GM12892 (cell line): ENCODE data around the gene ACYP2.

Experiments
- DNase-seq: peaks from one replicate; pipeline ENCODE4 v3.0.0; 2011; ENCODE audit not compliant: insufficient read length
- FAIRE-seq: peaks from 2 replicates; lab custom pipeline; 2011; peaks lifted over from hg19 to GRCh38; lab: Jason Lieb, UNC
- POLR2A ChIP-seq: IDR thresholded peaks from 2 replicates; pipeline ENCODE4 v1.6.1; 2011; ENCODE audit warnings: low read depth, low read length, control low read depth
- POLR2AphosphoS5 ChIP-seq: IDR thresholded peaks from 2 replicates; pipeline ENCODE4 v1.6.1; 2011; ENCODE audit warnings: low read depth, low read length, control low read depth
- TAF1 ChIP-seq: IDR thresholded peaks from 2 replicates; pipeline ENCODE4 v1.6.1; 2011; ENCODE audit warnings: low read depth, mild to moderate bottlenecking, control low read depth, low read length, borderline replicate concordance

The ACYP2 gene

DNA sequence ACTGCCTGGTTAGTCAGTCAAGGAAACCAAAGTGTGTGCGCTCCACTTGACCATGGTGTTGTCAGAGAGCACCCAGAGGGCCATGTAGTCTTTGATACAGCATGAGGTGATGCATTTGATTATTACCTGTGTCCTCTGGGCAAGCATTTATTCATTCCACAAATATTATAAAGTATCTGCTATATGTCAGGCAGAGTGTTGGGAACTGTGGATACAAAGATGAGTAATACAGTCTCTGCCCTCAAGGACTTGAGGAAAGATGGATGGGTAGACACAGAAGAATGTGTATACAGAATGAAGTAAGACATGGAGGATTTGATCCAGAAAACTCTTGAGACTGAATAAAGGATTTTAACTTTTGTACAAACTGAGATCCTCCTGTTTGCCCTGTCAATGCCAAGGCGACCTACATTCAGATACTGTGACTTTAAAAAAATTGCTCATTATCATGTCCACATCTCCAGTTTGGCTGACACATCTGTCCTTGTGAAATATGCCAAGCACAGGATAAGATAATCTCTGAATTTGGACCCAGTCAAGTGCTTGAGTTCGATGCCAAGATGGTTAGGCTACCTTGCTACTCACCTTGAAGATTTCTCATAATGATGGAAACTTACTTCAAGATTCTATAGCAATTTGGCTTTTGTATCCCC lies 50.8 kb downstream of the ACYP2 start:
- FAIRE-seq, result no peak
- TF ChIP-seq TAF1 (no peak), POLR2A (no peak), POLR2AphosphoS5 (no peak)
- DNase-seq, result no peak

DNA sequence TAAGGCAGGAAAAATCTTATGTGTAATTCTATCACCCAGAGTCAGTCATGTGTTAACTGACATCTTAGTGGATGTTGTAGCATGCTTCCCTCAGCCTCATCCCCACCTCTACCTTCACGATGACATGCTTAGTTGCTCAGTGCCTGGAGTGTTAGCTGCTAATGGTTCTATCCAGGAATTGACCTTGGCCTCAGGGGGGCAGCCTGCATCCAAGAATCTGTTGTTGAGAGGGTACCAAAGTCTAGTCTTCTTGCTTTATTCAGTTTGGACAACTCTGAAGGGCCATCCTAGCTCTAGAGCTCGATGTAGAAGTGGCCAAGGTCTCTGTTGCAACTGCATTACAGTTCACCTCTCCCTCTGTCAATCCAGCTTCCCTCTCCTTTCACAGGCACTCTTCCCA lies 61.2 kb downstream of the ACYP2 start:
- FAIRE-seq (no peak), DNase-seq (no peak)
- TF ChIP-seq POLR2A, result no peak
- TF ChIP-seq POLR2AphosphoS5, result no peak
- no peak for TF ChIP-seq TAF1

DNA sequence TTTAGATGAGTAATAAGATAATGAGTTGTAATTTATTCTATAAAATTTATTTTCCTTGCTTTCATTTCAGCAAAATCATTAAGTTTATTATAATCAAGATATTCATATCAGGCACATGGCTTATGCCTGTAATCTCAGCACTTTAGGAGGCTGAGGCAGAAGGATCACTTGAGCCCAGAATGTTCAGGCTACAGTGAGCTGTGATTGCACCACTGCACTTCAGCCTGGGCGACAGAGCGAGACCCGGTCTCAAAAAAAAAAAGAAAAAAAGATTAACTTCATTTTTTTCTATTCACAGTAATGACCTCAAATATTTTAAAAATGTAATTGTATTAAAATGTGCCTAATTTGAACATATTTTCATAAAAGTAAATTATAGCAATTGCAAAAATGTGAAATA lies 67.9 kb downstream of the ACYP2 start:
- DNase-seq (no peak), FAIRE-seq (no peak)
- no peak for TF ChIP-seq POLR2AphosphoS5
- no peak for TF ChIP-seq TAF1
- TF ChIP-seq POLR2A, result no peak

DNA sequence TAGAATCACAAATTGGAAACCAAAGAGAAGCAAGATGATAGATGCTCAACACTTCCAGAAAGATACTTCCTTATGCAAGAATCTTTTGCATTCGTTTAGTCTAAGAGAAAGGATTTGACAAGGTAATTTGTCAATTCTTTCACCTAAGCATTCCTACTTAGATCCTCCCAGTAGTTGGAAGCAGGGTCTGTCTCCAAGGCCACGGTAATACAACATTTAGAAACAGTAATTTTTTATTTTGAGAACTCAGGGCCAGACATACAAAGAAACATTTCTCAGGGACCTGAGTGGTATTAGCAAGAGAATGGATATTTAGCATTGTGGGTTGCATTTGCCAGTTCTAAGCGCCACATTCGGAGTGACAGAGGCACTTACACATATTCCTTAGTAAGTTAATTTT lies 68.6 kb downstream of the ACYP2 start:
- FAIRE-seq, result no peak
- TF ChIP-seq TAF1 (no peak), POLR2A (no peak), POLR2AphosphoS5 (no peak)
- no peak for DNase-seq

DNA sequence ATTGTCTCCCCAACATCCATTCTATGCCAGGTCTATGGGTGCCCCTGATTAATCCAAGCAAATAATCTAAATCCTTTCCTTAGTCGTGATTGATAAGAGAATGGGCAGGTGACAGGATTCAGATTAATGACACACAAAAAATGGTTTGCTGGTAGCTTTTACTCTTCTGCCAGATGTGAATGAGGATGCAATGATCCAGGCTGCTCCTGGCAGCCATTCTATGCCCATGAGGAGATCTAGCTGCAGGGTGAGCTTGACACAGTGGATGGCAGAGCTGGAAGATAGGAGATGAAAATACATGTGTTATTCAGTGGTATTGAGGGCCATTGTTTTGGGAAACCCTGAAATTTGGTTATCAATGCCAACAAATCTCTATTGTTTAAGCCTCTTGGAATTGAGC lies 69.7 kb downstream of the ACYP2 start:
- TF ChIP-seq TAF1, result no peak
- FAIRE-seq, result no peak
- no peak for DNase-seq

DNA sequence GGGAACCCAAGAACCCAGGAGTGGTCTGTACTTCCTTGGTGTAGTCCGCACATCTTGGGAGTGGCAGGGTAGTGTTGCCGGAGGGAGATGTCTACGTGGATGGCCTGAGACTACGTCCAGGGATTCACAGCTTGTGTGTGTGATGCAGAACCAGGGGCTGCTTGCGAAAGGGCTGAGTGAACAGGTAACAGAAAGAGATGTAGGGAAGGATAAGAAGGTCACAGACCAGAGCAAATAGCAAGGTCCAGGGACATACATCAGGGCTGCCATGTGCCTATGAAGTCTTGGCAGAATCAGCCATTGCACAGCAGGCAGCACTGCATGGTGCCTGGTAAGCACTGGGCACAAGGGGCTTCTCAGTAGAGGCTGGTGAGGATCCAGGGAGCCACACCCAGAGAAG lies 71.9 kb downstream of the ACYP2 start:
- no peak for TF ChIP-seq POLR2A
- TF ChIP-seq TAF1, result no peak
- TF ChIP-seq POLR2AphosphoS5, result no peak
- DNase-seq (no peak), FAIRE-seq (no peak)

DNA sequence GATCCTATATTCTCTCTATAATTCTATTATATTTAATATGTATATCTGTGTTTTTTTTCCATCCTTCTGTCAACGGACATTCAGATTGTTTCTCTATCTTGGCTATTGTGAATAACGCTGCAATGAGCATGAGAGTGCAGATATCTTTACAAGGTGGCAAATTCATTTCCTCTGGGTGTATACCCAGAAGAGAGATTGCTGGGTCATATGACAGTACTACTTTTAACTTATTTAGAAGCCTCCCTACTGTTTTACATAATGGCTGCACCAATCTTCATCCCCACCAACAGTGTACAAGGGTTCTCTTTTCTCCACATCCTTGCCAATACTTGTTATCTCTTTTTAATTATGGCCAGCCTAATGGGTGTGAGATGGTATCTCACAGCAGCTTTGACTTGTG lies 74.1 kb downstream of the ACYP2 start:
- TF ChIP-seq POLR2AphosphoS5, result no peak
- TF ChIP-seq POLR2A, result no peak
- TF ChIP-seq TAF1, result no peak
- FAIRE-seq, result no peak
- no peak for DNase-seq

DNA sequence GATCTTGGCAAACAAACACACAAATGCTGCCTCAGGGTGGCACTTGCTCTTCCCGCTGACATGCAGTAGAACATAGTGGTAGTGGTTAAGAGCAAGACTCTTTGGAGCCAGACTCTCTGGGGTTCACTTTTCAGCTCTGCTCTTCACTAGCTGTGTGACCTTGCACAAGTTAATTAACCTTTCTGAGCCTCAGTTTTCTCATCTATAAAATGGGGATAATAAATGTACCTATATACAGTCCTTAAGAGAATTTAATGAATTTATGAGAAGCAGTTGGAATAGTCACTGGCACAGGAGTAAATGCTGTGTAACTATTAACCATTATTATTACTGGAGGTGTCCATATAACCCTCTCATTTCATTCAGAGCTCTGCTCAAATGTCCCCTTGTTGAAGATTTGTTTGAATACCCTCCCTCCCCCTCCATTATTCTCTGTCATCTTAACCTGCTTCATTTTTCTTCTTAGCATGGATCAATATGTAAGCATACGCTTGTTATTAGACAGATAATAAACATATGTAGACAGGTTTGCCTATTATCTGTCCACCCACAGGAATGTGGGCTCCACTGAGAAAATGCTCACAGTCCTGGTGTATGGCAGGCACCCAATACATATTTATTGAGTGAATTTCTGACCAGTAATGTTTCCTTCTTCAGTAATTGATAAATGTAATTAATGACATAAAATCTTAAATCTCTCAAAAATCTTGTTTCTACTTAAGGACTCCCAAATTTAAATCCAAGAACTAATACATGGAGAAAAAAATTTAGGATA lies 76.1 kb downstream of the ACYP2 start:
- FAIRE-seq (no peak), DNase-seq (no peak)
- TF ChIP-seq POLR2AphosphoS5 (no peak), TAF1 (no peak), POLR2A (no peak)

DNA sequence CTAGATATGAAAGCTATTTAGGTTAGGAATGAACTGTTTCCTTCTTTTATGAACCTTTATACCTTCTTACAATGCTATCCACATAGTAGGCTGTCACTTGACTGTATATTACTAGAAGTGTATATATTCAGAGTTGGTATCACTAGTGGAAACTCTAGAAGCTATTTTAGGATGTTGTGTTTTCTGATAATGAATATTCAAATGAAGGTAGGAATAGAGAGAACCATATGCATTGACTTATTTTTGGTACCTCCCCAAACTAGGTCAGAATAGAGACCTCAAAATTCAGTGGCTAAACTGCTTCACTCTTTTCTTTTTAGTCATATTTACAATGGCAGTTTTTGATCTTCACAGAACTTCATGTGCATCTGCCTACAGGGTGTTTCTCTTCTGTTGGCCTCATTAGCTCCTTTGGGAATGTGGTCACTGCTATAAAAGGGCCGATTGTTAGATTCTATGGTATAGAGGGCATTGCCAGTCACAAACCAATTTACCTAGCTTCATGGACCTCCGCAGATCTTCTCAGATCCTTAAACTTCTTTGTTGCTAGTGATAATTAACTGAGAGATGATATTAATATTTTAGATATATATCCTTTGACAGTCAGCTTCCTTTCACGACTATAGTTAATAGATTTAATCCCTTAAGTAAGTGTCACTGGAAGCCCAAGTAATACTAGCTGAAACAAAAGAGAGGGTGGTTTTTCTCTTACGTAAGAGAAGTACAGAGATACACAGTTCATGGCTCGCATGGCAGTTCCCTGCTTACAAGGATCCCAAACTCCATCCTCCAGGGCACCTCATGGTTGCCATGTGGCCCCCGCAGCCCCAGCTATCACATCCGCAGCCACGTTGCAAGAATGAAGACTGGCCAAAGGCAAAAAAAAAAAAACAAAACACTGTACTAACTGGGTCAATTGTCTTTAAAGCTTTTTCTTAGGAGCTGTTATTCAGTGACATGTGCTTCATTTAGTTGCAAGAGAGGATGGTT lies 79.6 kb downstream of the ACYP2 start:
- no peak for TF ChIP-seq POLR2AphosphoS5
- TF ChIP-seq TAF1, result no peak
- no peak for TF ChIP-seq POLR2A
- FAIRE-seq (no peak), DNase-seq (no peak)

DNA sequence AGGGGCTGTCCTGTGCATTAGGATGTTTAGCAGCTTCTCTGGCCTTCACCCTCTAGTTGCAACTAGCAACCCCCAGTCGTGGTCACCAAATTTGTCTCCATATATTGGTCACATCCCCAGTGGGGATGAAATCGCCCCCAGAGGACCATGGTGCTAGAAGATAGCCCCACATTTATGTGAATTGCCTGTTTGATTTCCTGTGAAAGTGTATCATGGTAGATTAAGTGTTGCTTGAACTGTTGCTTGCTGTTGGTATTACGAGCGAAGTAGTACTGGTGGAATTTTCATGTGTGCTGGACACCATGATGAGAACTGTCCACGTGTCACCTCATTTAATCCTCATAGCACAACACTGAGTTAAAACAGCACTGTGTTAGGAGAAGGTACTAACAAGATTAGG lies 81.2 kb downstream of the ACYP2 start:
- FAIRE-seq (no peak), DNase-seq (no peak)
- no peak for TF ChIP-seq POLR2AphosphoS5
- TF ChIP-seq TAF1, result no peak
- TF ChIP-seq POLR2A, result no peak

DNA sequence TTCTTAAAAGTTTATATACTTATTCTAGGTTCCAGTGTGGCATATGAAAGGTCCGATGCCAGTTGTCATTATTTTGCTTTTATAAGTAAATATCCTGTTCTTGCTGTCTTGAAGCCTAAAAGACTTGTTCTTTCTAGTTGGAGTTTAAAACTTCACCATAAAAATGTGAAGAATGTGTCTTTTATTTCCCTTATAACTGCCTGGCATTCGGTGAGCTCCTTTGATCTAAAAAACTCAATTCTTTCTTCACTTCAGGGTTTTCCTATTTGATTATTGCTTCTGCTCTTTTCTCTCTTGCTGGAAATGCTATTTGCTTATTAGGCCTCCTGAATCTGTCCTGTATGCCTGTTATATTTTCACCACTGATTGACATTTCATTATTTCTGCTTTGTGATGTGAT lies 89.1 kb downstream of the ACYP2 start:
- TF ChIP-seq POLR2A, result no peak
- no peak for TF ChIP-seq TAF1
- no peak for TF ChIP-seq POLR2AphosphoS5
- DNase-seq, result no peak
- no peak for FAIRE-seq
